ENCODE measurements around the gene SIL1.

DNA sequence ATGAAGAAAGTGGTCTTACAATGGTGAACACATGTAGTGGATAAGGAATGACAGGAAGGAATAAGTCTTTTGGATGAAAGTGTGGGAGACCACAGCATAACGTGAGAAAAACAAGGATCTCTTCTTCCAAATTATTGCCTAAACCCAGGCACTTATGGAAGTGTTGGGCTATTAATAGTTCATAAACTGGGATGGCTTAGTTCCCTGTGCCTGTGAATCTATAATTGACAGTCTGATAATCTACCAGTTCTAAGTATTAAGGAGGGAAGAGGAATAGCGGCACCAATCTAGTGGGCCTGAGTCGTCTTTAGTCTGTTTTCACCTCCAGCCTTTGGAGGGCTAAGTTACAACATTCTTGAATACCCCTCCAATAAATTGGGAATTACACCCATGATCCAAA lies 283.8 kb downstream of the SIL1 start:
- TF ChIP-seq, protein P1, sequence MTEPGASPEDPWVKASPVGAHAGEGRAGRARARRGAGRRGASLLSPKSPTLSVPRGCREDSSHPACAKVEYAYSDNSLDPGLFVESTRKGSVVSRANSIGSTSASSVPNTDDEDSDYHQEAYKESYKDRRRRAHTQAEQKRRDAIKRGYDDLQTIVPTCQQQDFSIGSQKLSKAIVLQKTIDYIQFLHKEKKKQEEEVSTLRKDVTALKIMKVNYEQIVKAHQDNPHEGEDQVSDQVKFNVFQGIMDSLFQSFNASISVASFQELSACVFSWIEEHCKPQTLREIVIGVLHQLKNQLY (CRISPR knock-in tag; IDR thresholded peaks at IDR 0.05), result no peak
- TF ChIP-seq, protein P2, sequence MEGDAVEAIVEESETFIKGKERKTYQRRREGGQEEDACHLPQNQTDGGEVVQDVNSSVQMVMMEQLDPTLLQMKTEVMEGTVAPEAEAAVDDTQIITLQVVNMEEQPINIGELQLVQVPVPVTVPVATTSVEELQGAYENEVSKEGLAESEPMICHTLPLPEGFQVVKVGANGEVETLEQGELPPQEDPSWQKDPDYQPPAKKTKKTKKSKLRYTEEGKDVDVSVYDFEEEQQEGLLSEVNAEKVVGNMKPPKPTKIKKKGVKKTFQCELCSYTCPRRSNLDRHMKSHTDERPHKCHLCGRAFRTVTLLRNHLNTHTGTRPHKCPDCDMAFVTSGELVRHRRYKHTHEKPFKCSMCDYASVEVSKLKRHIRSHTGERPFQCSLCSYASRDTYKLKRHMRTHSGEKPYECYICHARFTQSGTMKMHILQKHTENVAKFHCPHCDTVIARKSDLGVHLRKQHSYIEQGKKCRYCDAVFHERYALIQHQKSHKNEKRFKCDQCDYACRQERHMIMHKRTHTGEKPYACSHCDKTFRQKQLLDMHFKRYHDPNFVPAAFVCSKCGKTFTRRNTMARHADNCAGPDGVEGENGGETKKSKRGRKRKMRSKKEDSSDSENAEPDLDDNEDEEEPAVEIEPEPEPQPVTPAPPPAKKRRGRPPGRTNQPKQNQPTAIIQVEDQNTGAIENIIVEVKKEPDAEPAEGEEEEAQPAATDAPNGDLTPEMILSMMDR (IDR thresholded peaks at IDR 0.05), result no peak
- TF ChIP-seq, protein P3, sequence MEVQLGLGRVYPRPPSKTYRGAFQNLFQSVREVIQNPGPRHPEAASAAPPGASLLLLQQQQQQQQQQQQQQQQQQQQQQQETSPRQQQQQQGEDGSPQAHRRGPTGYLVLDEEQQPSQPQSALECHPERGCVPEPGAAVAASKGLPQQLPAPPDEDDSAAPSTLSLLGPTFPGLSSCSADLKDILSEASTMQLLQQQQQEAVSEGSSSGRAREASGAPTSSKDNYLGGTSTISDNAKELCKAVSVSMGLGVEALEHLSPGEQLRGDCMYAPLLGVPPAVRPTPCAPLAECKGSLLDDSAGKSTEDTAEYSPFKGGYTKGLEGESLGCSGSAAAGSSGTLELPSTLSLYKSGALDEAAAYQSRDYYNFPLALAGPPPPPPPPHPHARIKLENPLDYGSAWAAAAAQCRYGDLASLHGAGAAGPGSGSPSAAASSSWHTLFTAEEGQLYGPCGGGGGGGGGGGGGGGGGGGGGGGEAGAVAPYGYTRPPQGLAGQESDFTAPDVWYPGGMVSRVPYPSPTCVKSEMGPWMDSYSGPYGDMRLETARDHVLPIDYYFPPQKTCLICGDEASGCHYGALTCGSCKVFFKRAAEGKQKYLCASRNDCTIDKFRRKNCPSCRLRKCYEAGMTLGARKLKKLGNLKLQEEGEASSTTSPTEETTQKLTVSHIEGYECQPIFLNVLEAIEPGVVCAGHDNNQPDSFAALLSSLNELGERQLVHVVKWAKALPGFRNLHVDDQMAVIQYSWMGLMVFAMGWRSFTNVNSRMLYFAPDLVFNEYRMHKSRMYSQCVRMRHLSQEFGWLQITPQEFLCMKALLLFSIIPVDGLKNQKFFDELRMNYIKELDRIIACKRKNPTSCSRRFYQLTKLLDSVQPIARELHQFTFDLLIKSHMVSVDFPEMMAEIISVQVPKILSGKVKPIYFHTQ (CRISPR knock-in tag; IDR thresholded peaks at IDR 0.05), result no peak
- TF ChIP-seq, protein P4, sequence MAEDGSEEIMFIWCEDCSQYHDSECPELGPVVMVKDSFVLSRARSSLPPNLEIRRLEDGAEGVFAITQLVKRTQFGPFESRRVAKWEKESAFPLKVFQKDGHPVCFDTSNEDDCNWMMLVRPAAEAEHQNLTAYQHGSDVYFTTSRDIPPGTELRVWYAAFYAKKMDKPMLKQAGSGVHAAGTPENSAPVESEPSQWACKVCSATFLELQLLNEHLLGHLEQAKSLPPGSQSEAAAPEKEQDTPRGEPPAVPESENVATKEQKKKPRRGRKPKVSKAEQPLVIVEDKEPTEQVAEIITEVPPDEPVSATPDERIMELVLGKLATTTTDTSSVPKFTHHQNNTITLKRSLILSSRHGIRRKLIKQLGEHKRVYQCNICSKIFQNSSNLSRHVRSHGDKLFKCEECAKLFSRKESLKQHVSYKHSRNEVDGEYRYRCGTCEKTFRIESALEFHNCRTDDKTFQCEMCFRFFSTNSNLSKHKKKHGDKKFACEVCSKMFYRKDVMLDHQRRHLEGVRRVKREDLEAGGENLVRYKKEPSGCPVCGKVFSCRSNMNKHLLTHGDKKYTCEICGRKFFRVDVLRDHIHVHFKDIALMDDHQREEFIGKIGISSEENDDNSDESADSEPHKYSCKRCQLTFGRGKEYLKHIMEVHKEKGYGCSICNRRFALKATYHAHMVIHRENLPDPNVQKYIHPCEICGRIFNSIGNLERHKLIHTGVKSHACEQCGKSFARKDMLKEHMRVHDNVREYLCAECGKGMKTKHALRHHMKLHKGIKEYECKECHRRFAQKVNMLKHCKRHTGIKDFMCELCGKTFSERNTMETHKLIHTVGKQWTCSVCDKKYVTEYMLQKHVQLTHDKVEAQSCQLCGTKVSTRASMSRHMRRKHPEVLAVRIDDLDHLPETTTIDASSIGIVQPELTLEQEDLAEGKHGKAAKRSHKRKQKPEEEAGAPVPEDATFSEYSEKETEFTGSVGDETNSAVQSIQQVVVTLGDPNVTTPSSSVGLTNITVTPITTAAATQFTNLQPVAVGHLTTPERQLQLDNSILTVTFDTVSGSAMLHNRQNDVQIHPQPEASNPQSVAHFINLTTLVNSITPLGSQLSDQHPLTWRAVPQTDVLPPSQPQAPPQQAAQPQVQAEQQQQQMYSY (CRISPR knock-in tag; IDR thresholded peaks at IDR 0.05), result no peak
- TF ChIP-seq, protein P5, sequence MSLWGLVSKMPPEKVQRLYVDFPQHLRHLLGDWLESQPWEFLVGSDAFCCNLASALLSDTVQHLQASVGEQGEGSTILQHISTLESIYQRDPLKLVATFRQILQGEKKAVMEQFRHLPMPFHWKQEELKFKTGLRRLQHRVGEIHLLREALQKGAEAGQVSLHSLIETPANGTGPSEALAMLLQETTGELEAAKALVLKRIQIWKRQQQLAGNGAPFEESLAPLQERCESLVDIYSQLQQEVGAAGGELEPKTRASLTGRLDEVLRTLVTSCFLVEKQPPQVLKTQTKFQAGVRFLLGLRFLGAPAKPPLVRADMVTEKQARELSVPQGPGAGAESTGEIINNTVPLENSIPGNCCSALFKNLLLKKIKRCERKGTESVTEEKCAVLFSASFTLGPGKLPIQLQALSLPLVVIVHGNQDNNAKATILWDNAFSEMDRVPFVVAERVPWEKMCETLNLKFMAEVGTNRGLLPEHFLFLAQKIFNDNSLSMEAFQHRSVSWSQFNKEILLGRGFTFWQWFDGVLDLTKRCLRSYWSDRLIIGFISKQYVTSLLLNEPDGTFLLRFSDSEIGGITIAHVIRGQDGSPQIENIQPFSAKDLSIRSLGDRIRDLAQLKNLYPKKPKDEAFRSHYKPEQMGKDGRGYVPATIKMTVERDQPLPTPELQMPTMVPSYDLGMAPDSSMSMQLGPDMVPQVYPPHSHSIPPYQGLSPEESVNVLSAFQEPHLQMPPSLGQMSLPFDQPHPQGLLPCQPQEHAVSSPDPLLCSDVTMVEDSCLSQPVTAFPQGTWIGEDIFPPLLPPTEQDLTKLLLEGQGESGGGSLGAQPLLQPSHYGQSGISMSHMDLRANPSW (CRISPR knock-in tag; conservative IDR thresholded peaks at IDR 0.05; ENCODE audit: low read depth), result no peak
- TF ChIP-seq ZNF232 (CRISPR knock-in tag; IDR thresholded peaks at IDR 0.05), result no peak

Measured in WTC11 (cell line).